Measurements from ENCODE around the gene TMEM163.

- TF ChIP-seq CTCF (IDR thresholded peaks at IDR 0.05; ENCODE audit: low read depth, low read length) (no peak), MAX (IDR thresholded peaks at IDR 0.05; ENCODE audit: low read depth, low read length) (no peak), POLR2A (IDR thresholded peaks at IDR 0.05; ENCODE audit: extremely low read depth, insufficient read length) (no peak)
Measured at GRCh38 chr2:134457765-134458472, 260.9 kb downstream of the TMEM163 start.

Measured in NB4 (cell line).